Activated naive CD4-positive, alpha-beta T cell treated with anti-CD3 and anti-CD28 coated beads, Interleukin-2, amount 10 ng/mL, durations not matched to agents 7 days and 5 days (primary cell): ENCODE measurements around the gene TUSC7.

Experiments used
- CTCF ChIA-PET: fragments of 350-600 bp; sonication (Branson Sonifier 250); formaldehyde crosslinking; loops from one replicate; lab custom pipeline; 2021; ENCODE audit warnings: antibody characterized with exemption; lab: Charles Lee
- DNase-seq: peaks from one replicate; pipeline ENCODE4 v3.0.0-alpha.2; 2020
- H3K27ac Mint-ChIP-seq: one replicate; pipeline ENCODE4 v1.8.0; 2021; ENCODE audit warnings: mild to moderate bottlenecking, moderate library complexity, mixed read lengths
- H3K27me3 Mint-ChIP-seq: one replicate; pipeline ENCODE4 v1.8.0; 2021; ENCODE audit warnings: mild to moderate bottlenecking, mixed read lengths
- H3K36me3 Mint-ChIP-seq: one replicate; pipeline ENCODE4 v1.8.0; 2021; ENCODE audit warnings: mixed read lengths
- H3K4me1 Mint-ChIP-seq: one replicate; pipeline ENCODE4 v1.8.0; 2021; ENCODE audit warnings: mixed read lengths
- H3K4me3 Mint-ChIP-seq: one replicate; pipeline ENCODE4 v1.8.0; 2021; ENCODE audit warnings: mild to moderate bottlenecking, moderate library complexity, mixed read lengths
- H3K9me3 Mint-ChIP-seq: one replicate; pipeline ENCODE4 v1.8.0; 2021; ENCODE audit warnings: mixed read lengths

The TUSC7 gene

GRCh38 chr3:116709479-116709878, at the start of gene TUSC7:
TUSC7 (plus strand) TSS chr3:116709779.
- no peak for DNase-seq
- CTCF ChIA-PET: no interaction called here
- H3K4me1 Mint-ChIP-seq: no peaks in the 10 kb centered on the region
- H3K27ac Mint-ChIP-seq: no peak within 1 kb of the TSS
- H3K27me3 Mint-ChIP-seq: no peaks in the 10 kb centered on the region
- no peaks in the 10 kb centered on the region for H3K36me3 Mint-ChIP-seq
- no peaks in the 10 kb centered on the region for H3K9me3 Mint-ChIP-seq
- no peak within 1 kb of the TSS for H3K4me3 Mint-ChIP-seq

- no peak for DNase-seq
- Mint-ChIP-seq H3K4me3 (no peak overlapping the region), H3K27ac (no peak overlapping the region), H3K27me3 (no peaks in the 10 kb centered on the region), H3K4me1 (no peaks in the 10 kb centered on the region), H3K36me3 (no peaks in the 10 kb centered on the region), H3K9me3 (no peaks in the 10 kb centered on the region)
- CTCF ChIA-PET: no interaction called here
Observed at GRCh38 chr3:116661196-116661595, 48.4 kb upstream of the TUSC7 start.

GRCh38 chr3:116663161-116664110, 46.1 kb upstream of the TUSC7 start:
- H3K27me3 Mint-ChIP-seq: no peaks in the 10 kb centered on the region
- H3K9me3 Mint-ChIP-seq: peaks cover 3% of the 10 kb centered on the region
- DNase-seq: no peak

GRCh38 chr3:116667324-116667723, 42.3 kb upstream of the TUSC7 start:
- H3K4me3 Mint-ChIP-seq: no peak overlapping the region
- H3K27ac Mint-ChIP-seq: no peak overlapping the region
- CTCF ChIA-PET: no interaction called here
- DNase-seq: no peak
- peaks cover 5% of the 10 kb centered on the region for H3K9me3 Mint-ChIP-seq
- H3K27me3 Mint-ChIP-seq: no peaks in the 10 kb centered on the region
- no peaks in the 10 kb centered on the region for H3K36me3 Mint-ChIP-seq
- no peaks in the 10 kb centered on the region for H3K4me1 Mint-ChIP-seq

More at GRCh38 chr3:116663161-116664110, 46.1 kb upstream of the TUSC7 start:
- Mint-ChIP-seq H3K4me1 (no peaks in the 10 kb centered on the region), H3K4me3 (no peak overlapping the region), H3K36me3 (no peaks in the 10 kb centered on the region), H3K27ac (peak overlapping the region; percentile 22)
- CTCF ChIA-PET: no interaction called here

- Mint-ChIP-seq H3K9me3 (peaks cover 5% of the 10 kb centered on the region), H3K27me3 (no peaks in the 10 kb centered on the region), H3K4me3 (no peak overlapping the region), H3K36me3 (no peaks in the 10 kb centered on the region), H3K4me1 (no peaks in the 10 kb centered on the region), H3K27ac (no peak overlapping the region)
- CTCF ChIA-PET: no interaction called here
- DNase-seq: no peak
Observed at GRCh38 chr3:116667791-116668190, 41.8 kb upstream of the TUSC7 start.

GRCh38 chr3:116669576-116669975, 40.0 kb upstream of the TUSC7 start:
- CTCF ChIA-PET: interaction anchor here (0.6 kb wide), 1 partner anchor 187 kb away, joined by 3 read pairs; no protein-coding TSS in a partner anchor
- no peak overlapping the region for H3K27ac Mint-ChIP-seq
- H3K36me3 Mint-ChIP-seq: no peaks in the 10 kb centered on the region
- peaks cover 5% of the 10 kb centered on the region for H3K9me3 Mint-ChIP-seq
- no peak overlapping the region for H3K4me3 Mint-ChIP-seq
- DNase-seq: no peak
- no peaks in the 10 kb centered on the region for H3K27me3 Mint-ChIP-seq
- no peaks in the 10 kb centered on the region for H3K4me1 Mint-ChIP-seq

- Mint-ChIP-seq H3K9me3 (peaks cover 5% of the 10 kb centered on the region), H3K27me3 (no peaks in the 10 kb centered on the region), H3K4me1 (no peaks in the 10 kb centered on the region), H3K36me3 (no peaks in the 10 kb centered on the region), H3K4me3 (no peak overlapping the region), H3K27ac (no peak overlapping the region)
- no peak for DNase-seq
- CTCF ChIA-PET: no interaction called here
Observed at GRCh38 chr3:116671151-116671550, 38.4 kb upstream of the TUSC7 start.

- DNase-seq: no peak
- Mint-ChIP-seq H3K36me3 (no peaks in the 10 kb centered on the region), H3K4me1 (no peaks in the 10 kb centered on the region), H3K9me3 (no peaks in the 10 kb centered on the region), H3K27me3 (no peaks in the 10 kb centered on the region), H3K4me3 (no peak overlapping the region), H3K27ac (no peak overlapping the region)
- CTCF ChIA-PET: no interaction called here
Observed at GRCh38 chr3:116678853-116679252, 30.7 kb upstream of the TUSC7 start.

GRCh38 chr3:116691041-116691440, 18.5 kb upstream of the TUSC7 start:
- CTCF ChIA-PET: no interaction called here
- H3K27ac Mint-ChIP-seq: no peak overlapping the region
- no peaks in the 10 kb centered on the region for H3K36me3 Mint-ChIP-seq

GRCh38 chr3:116701070-116701469, 8.5 kb upstream of the TUSC7 start:
- Mint-ChIP-seq H3K36me3 (no peaks in the 10 kb centered on the region), H3K4me3 (no peak overlapping the region), H3K4me1 (no peaks in the 10 kb centered on the region), H3K27ac (no peak overlapping the region), H3K27me3 (no peaks in the 10 kb centered on the region), H3K9me3 (no peaks in the 10 kb centered on the region)
- CTCF ChIA-PET: no interaction called here
- DNase-seq: no peak

More at GRCh38 chr3:116691041-116691440, 18.5 kb upstream of the TUSC7 start:
- H3K4me1 Mint-ChIP-seq: no peaks in the 10 kb centered on the region
- no peaks in the 10 kb centered on the region for H3K9me3 Mint-ChIP-seq
- DNase-seq: no peak
- no peaks in the 10 kb centered on the region for H3K27me3 Mint-ChIP-seq
- no peak overlapping the region for H3K4me3 Mint-ChIP-seq

GRCh38 chr3:116702334-116702733, 7.2 kb upstream of the TUSC7 start:
- Mint-ChIP-seq H3K4me3 (no peak overlapping the region), H3K9me3 (no peaks in the 10 kb centered on the region), H3K36me3 (no peaks in the 10 kb centered on the region), H3K27me3 (no peaks in the 10 kb centered on the region), H3K27ac (no peak overlapping the region), H3K4me1 (no peaks in the 10 kb centered on the region)
- DNase-seq: no peak
- CTCF ChIA-PET: no interaction called here

GRCh38 chr3:116707531-116707930, 2.0 kb upstream of the TUSC7 start:
- H3K36me3 Mint-ChIP-seq: no peaks in the 10 kb centered on the region
- no peak for DNase-seq
- no peaks in the 10 kb centered on the region for H3K9me3 Mint-ChIP-seq
- H3K4me3 Mint-ChIP-seq: no peak overlapping the region
- no peaks in the 10 kb centered on the region for H3K4me1 Mint-ChIP-seq
- H3K27ac Mint-ChIP-seq: no peak overlapping the region
- CTCF ChIA-PET: no interaction called here
- no peaks in the 10 kb centered on the region for H3K27me3 Mint-ChIP-seq

- Mint-ChIP-seq H3K27me3 (no peaks in the 10 kb centered on the region), H3K36me3 (no peaks in the 10 kb centered on the region), H3K27ac (no peak overlapping the region), H3K4me3 (no peak overlapping the region), H3K4me1 (no peaks in the 10 kb centered on the region), H3K9me3 (no peaks in the 10 kb centered on the region)
- CTCF ChIA-PET: no interaction called here
- DNase-seq: no peak
Observed at GRCh38 chr3:116716490-116716889, 6.9 kb downstream of the TUSC7 start.

GRCh38 chr3:116717566-116717965, 8.0 kb downstream of the TUSC7 start:
- CTCF ChIA-PET: no interaction called here
- Mint-ChIP-seq H3K4me1 (no peaks in the 10 kb centered on the region), H3K27ac (no peak overlapping the region), H3K36me3 (no peaks in the 10 kb centered on the region), H3K27me3 (no peaks in the 10 kb centered on the region), H3K9me3 (no peaks in the 10 kb centered on the region), H3K4me3 (no peak overlapping the region)
- DNase-seq: no peak

GRCh38 chr3:116728454-116728853, 18.9 kb downstream of the TUSC7 start:
- CTCF ChIA-PET: no interaction called here
- Mint-ChIP-seq H3K4me3 (no peak overlapping the region), H3K36me3 (no peaks in the 10 kb centered on the region), H3K27ac (no peak overlapping the region), H3K9me3 (no peaks in the 10 kb centered on the region), H3K4me1 (no peaks in the 10 kb centered on the region), H3K27me3 (no peaks in the 10 kb centered on the region)
- DNase-seq: no peak
